Measurements from ENCODE around the gene SEPTIN8. TPM values are rescaled to one million over a fixed set of nuclear protein-coding genes. Genes with fewer than 3 reads are reported as not detected.
A peak's percentile ranks its signal among the peaks of the same experiment; 100 is the strongest.

The SEPTIN8 gene
- total RNA-seq, 1 donor from 2014 or later = 62.7 TPM

- no peak overlapping the region for H3K27ac Mint-ChIP-seq
Measured at GRCh38 chr5:132756542-132756941, 20.5 kb downstream of the SEPTIN8 start.

GRCh38 chr5:132754947-132755346 is 22.1 kb downstream of the SEPTIN8 start:
- H3K27ac Mint-ChIP-seq = no peak overlapping the region
- H3K9me3 Mint-ChIP-seq = no peaks in the 10 kb centered on the region
- TF ChIP-seq CTCF (conservative IDR thresholded peaks at IDR 0.05) = peak; percentile 38
- no peak overlapping the region for H3K4me3 Mint-ChIP-seq
- H3K4me1 Mint-ChIP-seq (ENCODE audit: unreplicated experiment) = no peaks in the 10 kb centered on the region
- peaks cover 8% of the 10 kb centered on the region for H3K36me3 Mint-ChIP-seq
- H3K27me3 Mint-ChIP-seq = peaks cover 16% of the 10 kb centered on the region
- DNase-seq (ENCODE audit: extremely low spot score, unreplicated experiment) = no peak

More at GRCh38 chr5:132756542-132756941, 20.5 kb downstream of the SEPTIN8 start:
- Mint-ChIP-seq H3K27me3 (peaks cover under 1% of the 10 kb centered on the region), H3K9me3 (no peaks in the 10 kb centered on the region), H3K36me3 (peaks cover 15% of the 10 kb centered on the region), H3K4me3 (no peak overlapping the region), H3K4me1 (ENCODE audit: unreplicated experiment) (no peaks in the 10 kb centered on the region)
- no peak for DNase-seq (ENCODE audit: extremely low spot score, unreplicated experiment)
- no peak for TF ChIP-seq CTCF (conservative IDR thresholded peaks at IDR 0.05)

DNA sequence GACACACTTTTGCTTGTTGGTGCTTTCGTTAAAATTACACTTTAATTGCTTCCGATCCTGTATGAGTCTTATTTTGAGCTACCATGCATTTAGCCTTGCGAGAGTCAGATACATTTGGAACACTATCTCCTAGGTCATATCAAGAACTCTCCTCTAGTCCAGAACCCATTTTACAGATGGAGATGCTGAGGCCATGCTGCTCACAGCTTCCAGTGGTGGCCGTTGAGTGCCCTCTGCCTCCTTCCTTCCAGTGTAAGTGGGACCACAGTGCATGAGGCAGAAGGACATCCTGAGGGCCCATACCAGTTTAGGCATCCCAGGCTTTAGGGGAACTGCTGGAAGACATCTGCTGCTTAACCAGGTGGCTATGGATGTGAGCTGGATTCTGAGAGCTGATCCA is 22.9 kb downstream of the SEPTIN8 start:
- DNase-seq (ENCODE audit: extremely low spot score, unreplicated experiment) = no peak
- Mint-ChIP-seq H3K36me3 (peaks cover 7% of the 10 kb centered on the region), H3K4me3 (no peak overlapping the region), H3K27me3 (peaks cover 24% of the 10 kb centered on the region), H3K9me3 (no peaks in the 10 kb centered on the region), H3K27ac (no peak overlapping the region), H3K4me1 (ENCODE audit: unreplicated experiment) (no peaks in the 10 kb centered on the region)
- no peak for TF ChIP-seq CTCF (conservative IDR thresholded peaks at IDR 0.05)

DNA sequence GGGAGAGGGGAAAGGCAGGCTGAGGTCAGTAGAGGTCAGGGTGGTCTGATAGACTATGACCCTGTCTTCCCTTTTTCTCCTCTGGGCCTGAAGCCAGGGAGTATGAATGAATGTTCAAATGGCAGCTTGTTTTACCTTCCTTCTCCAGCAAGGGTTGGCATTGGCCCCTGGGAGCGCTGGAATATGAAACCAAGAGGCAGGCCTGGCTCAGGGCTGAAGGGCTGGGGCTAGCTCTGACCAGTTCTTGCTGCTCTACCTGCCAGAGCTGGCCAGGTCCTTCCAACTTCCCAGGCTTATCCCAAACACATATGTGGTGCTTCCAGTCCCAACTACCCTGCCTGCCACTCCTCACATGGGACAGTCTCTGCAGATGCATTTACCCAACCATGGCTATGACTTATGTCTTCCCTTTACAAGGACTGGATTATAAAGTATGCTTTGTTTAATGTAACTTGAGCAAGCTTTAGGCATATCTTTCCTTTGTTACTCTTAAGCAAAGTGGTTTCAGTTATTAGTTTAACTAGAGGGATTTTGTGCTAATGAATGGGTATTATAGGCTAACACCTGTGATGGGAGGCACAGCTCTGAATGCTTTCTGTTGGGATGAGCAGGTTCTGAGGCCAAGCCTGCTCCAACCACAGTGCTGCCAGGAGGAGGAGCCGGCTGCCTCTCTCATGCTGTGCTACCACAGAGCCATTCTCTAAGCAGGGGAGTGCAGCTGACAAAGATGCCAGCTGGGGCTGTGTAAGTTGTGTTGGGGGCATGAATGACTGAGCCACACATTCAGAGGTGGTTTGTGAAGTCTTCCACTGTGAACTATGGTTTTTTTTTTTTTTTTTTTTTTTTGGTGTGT is 23.7 kb downstream of the SEPTIN8 start:
- no peaks in the 10 kb centered on the region for H3K36me3 Mint-ChIP-seq
- TF ChIP-seq CTCF (conservative IDR thresholded peaks at IDR 0.05) = no peak
- H3K4me1 Mint-ChIP-seq (ENCODE audit: unreplicated experiment) = no peaks in the 10 kb centered on the region
- H3K27me3 Mint-ChIP-seq = peaks cover 31% of the 10 kb centered on the region
- no peak for DNase-seq (ENCODE audit: extremely low spot score, unreplicated experiment)
- H3K27ac Mint-ChIP-seq = no peak overlapping the region
- H3K9me3 Mint-ChIP-seq = no peaks in the 10 kb centered on the region
- no peak overlapping the region for H3K4me3 Mint-ChIP-seq

DNA sequence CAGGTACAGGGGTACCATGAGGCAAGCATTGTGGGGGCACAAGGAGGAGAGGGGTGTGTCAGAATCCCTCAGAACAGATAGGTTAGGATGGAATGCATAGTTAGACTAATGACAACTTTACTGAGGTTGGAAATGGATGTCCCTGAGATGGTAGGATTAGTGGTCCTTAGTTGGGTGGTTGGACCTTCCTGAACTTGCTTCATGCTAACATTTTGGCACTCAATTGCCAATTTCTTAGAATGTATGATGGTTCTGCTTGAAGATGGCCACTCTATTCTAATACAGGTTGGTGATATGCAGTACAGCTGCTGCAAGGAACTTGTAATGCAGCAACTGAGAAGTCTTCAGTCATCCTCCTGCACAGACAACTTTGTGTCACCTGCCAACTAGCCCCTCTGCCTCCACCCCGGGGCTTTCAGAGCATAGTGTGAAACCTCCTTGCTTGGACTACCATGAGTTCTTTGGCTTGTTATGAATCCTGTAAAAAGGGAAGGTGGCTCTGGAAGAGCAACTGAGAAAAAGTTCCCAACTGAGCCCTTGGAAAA is 24.4 kb downstream of the SEPTIN8 start:
- Mint-ChIP-seq H3K27me3 (peaks cover 36% of the 10 kb centered on the region), H3K36me3 (no peaks in the 10 kb centered on the region), H3K27ac (no peak overlapping the region), H3K9me3 (no peaks in the 10 kb centered on the region), H3K4me3 (no peak overlapping the region), H3K4me1 (ENCODE audit: unreplicated experiment) (no peaks in the 10 kb centered on the region)
- DNase-seq (ENCODE audit: extremely low spot score, unreplicated experiment) = no peak
- TF ChIP-seq CTCF (conservative IDR thresholded peaks at IDR 0.05) = no peak
